GM21723 (cell line): ENCODE data around the gene SLC39A9.
A peak's percentile ranks its signal among the peaks of the same experiment; 100 is the strongest.
"Not testable (repeated sequence)": the region's sequence is repeated elsewhere in the genome, so short reads cannot be mapped to it uniquely, and the experiment has no call there.

Source experiments
- ATAC-seq: cut with Tn5 transposase; IDR thresholded peaks from one replicate; pipeline ENCODE4 v1.9.1; 2021; ENCODE audit warnings: mild to moderate bottlenecking, moderate library complexity; ENCODE audit not compliant: unreplicated experiment

Gene SLC39A9

GRCh38 chr14:69473946-69474345 lies 75.5 kb downstream of the SLC39A9 start:
- ATAC-seq = no peak

GRCh38 chr14:69475194-69475818 lies 76.8 kb downstream of the SLC39A9 start:
- ATAC-seq = no peak

GRCh38 chr14:69476824-69477450 lies 78.4 kb downstream of the SLC39A9 start:
- not testable (repeated sequence) for ATAC-seq

GRCh38 chr14:69478055-69478454 lies 79.6 kb downstream of the SLC39A9 start:
- not testable (repeated sequence) for ATAC-seq

GRCh38 chr14:69479696-69480095 lies 81.2 kb downstream of the SLC39A9 start:
- ATAC-seq = no peak

- no peak for ATAC-seq
Measured at GRCh38 chr14:69480136-69480535, 81.6 kb downstream of the SLC39A9 start.

- peak; percentile 91 for ATAC-seq
Measured at GRCh38 chr14:69481815-69482568, 83.5 kb downstream of the SLC39A9 start.

GRCh38 chr14:69483765-69484443 lies 85.4 kb downstream of the SLC39A9 start:
- no peak for ATAC-seq

GRCh38 chr14:69484444-69485314 lies 86.2 kb downstream of the SLC39A9 start, which contains the start of gene PLEKHD1:
Gene PLEKHD1, plus strand, starts transcription at chr14:69484728. Its CDS starts 238 bp downstream, at chr14:69484966.
- ATAC-seq = no peak

GRCh38 chr14:69485315-69485660 lies 86.8 kb downstream of the SLC39A9 start:
- ATAC-seq = no peak

GRCh38 chr14:69485701-69486100 lies 87.2 kb downstream of the SLC39A9 start:
- ATAC-seq = no peak

GRCh38 chr14:69487226-69487625 lies 88.7 kb downstream of the SLC39A9 start:
- ATAC-seq = no peak

- no peak for ATAC-seq
Measured at GRCh38 chr14:69487771-69488170, 89.3 kb downstream of the SLC39A9 start.

GRCh38 chr14:69489495-69489894 lies 91.0 kb downstream of the SLC39A9 start:
- ATAC-seq = no peak

- no peak for ATAC-seq
Measured at GRCh38 chr14:69490219-69490918, 91.9 kb downstream of the SLC39A9 start.

GRCh38 chr14:69491193-69491592 lies 92.7 kb downstream of the SLC39A9 start:
- no peak for ATAC-seq

- ATAC-seq = no peak
Measured at GRCh38 chr14:69493038-69493437, 94.5 kb downstream of the SLC39A9 start.

GRCh38 chr14:69493791-69494190 lies 95.3 kb downstream of the SLC39A9 start:
- ATAC-seq = no peak

GRCh38 chr14:69495341-69495921 lies 96.9 kb downstream of the SLC39A9 start:
- ATAC-seq = no peak
